Astrocyte of the hippocampus (primary cell): Measurements from ENCODE around the gene UNC13A.

Source experiments
- DNase-seq: peaks from one replicate; pipeline ENCODE4 v3.0.0; 2011; ENCODE audit warnings: low read depth, low spot score

Gene UNC13A

DNA sequence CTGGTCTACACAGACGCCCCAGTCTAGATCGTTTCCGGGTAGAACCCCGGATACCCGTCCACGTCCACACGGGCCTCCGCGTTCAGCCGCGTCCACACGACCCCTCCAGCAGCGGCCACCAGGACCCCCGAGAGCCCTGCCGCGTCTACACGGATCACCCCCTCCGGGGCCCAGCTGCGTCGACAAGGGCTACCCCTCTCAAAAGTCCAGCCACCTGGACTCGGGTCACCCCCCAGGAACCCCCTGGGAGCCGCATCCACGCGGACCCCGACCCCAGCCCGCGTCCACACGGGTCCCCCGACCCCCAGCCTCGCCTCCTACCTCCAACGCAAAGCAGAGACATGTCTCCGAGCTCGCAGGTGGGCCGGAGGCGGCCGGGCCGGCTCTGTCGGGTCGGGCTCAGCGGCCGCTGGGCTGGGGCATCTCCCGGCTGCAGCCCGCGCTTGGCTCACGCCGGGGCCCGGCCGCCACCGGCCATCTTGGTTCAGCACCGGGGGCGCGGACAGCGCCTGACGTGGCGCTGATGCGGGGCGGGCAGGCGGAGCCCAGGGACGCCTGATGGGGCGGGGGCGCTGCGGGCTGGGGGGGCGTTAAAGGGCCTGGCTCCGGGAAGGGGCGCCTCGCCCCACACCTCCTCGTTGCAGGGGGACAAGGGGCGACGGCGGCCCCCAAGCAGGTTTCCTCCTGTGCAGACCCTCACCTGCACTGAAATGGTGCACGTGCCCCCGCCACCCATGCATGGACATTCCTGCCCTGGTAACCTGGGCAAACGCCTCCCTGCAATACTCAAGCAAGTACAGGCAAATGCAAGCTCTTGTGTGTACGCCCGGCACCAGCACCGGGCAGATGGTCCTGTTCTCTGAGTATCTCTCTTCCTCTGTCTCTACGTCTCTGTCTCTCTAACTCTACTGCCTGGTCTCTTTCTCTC, at the start of gene UNC13A:
TSS of gene UNC13A (minus strand) at position 498 of the 928 bp plus-strand sequence. CDS start at position 343, 155 bp downstream.
- DNase-seq, result peak; percentile 77

DNA sequence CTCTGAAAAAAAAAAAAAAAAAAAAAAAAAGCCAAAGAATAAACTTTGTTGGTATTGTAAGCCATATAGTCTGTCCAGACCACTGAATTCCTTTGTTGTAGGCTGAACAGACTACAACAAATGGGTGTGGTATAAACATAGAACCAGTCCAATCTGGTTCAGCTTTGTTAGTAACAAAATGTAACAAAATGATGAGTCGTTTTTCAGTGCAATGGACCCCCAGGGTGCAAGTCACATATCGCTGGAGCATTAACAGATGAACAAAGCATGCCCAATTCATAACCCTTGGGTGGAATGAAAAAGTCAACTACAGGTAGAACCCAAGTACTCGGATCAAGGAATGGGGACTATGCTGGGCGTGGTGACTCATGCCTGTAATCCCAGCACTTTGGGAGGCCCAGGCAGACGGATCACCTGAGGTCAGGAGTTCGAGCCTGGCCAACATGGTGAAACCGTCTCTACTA, 49.6 kb upstream of the UNC13A start:
- DNase-seq, result peak; percentile 21

DNA sequence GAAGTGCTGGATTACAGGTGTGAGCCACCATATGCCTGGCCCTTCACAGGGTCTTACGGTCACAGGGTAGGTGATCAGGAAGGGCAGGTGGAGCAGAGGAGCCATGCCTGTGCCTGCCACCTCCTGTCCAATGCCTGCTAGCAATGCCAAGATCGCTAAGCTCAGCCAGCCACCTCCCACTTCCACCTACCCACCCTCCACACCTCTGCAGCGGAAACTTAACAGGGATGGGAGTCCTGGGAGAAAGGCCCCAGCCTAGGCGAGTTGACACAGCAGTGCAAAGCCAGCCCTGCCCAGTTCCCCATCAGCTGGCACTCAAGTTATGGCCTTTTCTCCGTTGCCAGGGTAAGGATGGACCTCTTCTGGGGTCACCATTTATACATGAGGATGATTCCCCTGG, 47.3 kb upstream of the UNC13A start:
- DNase-seq, result no peak

DNA sequence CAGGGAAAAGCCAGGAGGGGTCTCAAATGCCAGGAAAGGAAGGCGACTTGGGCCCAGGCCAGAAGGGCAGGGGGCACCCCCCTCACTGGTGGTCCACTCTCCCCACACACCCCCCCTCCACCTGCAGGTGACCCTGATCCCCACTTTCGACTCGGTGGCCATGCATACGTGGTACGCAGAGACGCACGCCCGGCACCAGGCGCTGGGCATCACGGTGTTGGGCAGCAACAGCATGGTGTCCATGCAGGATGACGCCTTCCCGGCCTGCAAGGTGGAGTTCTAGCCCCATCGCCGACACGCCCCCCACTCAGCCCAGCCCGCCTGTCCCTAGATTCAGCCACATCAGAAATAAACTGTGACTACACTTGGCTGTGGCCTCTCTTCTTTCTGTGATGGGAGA, 46.0 kb upstream of the UNC13A start:
- DNase-seq, result no peak

DNA sequence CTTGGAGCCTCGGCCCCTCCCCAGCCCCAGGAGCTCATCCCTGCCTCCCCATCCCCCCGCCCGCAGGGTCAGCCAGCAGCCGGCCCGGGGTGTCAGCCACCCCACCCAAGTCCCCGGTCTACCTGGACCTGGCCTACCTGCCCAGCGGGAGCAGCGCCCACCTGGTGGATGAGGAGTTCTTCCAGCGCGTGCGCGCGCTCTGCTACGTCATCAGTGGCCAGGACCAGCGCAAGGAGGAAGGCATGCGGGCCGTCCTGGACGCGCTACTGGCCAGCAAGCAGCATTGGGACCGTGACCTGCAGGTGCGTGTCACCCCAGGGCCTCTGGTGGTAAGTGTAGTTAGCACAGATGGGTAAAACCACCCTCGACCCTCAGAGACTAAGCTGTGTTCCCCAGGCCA, 45.0 kb upstream of the UNC13A start:
- no peak for DNase-seq

DNA sequence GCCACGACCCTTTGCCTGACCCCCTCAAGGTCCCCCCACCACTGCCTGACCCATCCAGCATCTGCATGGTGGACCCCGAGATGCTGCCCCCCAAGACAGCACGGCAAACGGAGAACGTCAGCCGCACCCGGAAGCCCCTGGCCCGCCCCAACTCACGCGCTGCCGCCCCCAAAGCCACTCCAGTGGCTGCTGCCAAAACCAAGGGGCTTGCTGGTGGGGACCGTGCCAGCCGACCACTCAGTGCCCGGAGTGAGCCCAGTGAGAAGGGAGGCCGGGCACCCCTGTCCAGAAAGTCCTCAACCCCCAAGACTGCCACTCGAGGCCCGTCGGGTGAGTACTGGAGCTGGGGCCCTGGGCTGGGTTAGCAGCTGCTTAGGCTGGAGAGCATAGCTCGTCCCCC, 39.7 kb upstream of the UNC13A start:
- DNase-seq, result no peak

DNA sequence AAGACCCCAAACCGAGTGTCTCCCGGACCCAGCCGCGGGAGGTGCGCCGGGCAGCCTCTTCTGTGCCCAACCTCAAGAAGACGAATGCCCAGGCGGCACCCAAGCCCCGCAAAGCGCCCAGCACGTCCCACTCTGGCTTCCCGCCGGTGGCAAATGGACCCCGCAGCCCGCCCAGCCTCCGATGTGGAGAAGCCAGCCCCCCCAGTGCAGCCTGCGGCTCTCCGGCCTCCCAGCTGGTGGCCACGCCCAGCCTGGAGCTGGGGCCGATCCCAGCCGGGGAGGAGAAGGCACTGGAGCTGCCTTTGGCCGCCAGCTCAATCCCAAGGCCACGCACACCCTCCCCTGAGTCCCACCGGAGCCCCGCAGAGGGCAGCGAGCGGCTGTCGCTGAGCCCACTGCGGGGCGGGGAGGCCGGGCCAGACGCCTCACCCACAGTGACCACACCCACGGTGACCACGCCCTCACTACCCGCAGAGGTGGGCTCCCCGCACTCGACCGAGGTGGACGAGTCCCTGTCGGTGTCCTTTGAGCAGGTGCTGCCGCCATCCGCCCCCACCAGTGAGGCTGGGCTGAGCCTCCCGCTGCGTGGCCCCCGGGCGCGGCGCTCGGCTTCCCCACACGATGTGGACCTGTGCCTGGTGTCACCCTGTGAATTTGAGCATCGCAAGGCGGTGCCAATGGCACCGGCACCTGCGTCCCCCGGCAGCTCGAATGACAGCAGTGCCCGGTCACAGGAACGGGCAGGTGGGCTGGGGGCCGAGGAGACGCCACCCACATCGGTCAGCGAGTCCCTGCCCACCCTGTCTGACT, 39.0 kb upstream of the UNC13A start:
- DNase-seq, result no peak

DNA sequence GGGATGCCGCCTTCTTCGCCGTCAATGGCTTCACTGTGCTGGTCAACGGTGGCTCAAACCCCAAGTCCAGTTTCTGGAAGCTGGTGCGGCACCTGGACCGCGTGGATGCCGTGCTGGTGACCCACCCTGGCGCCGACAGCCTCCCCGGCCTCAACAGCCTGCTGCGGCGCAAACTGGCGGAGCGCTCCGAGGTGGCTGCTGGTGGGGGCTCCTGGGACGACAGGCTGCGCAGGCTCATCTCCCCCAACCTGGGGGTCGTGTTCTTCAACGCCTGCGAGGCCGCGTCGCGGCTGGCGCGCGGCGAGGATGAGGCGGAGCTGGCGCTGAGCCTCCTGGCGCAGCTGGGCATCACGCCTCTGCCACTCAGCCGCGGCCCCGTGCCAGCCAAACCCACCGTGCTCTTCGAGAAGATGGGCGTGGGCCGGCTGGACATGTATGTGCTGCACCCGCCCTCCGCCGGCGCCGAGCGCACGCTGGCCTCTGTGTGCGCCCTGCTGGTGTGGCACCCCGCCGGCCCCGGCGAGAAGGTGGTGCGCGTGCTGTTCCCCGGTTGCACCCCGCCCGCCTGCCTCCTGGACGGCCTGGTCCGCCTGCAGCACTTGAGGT, 38.1 kb upstream of the UNC13A start:
- DNase-seq, result no peak

DNA sequence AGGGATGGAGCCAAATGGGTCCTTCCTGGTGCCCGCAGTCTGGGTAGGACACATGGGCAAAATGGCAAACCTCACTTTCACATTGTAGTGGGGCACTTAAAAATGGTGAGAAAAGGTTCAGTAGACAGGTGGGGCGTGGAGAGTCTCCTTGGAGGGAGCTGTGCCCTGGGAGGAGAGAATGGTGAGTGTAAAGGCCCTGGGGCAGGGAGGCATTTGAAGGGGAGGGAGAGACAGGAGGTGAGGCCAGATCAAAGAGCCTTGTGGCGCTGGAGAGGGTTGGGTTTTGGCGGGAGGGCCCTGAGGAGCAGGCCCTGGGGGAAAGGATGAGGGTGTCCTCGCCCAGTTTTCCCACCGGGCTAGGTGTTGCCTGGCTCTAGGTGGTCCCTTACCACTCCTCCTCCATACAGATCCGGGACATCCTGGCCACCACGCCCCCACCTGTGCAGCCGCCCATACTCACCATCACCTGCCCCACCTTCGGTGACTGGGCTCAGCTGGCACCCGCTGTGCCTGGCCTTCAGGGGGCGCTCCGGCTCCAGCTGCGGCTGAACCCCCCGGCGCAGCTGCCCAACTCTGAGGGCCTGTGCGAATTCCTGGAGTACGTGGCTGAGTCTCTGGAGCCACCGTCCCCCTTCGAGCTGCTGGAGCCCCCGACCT, 37.4 kb upstream of the UNC13A start:
- DNase-seq, result no peak

DNA sequence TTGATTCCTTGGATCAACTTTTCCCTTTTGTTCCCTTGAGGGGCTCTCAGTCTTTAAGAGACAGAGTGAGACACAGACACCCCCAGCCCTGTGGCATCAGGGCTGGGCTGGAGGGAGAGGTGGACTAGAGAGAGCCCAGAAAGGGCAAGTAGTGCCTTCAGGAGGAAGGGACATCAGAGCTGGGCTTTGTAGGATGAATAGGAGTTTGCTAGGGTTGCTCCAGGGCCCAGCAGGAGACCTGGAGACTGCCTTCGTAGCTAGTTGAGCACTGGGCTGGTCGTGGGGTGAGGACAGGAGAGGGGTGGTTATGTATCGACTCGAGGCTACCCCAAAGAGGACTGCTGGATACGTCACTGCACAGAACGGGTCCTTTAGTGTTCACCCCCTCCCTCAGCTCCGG, 36.5 kb upstream of the UNC13A start:
- no peak for DNase-seq

DNA sequence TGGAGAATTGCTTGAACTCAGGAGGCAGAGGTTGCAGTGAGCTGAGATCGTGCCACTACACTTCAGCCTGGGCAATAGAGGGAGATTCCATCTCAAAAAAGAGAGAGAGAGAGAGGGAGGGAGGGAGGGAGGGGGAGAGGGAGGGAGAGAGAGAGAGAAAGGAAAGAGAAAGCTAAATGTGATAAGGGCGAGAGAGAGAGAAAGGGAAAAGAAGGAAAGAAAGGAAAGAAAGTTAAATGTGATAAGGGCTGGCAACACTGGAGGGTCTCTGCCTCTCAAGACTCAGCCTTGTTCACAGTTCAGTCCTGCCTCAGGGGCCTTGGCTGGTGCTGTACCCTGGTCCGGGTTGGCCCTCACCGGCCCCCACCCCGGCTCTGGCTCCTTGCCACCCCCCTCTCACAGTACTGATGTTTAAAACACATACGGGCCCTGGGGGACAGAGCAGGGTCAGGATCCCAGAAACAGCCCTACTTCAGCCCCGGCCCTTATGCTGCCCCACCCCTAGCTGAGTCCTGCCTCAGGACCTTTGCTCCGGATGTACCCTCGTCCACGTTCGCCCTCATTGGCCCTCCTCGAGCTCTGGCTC, 34.6 kb upstream of the UNC13A start:
- DNase-seq, result no peak

DNA sequence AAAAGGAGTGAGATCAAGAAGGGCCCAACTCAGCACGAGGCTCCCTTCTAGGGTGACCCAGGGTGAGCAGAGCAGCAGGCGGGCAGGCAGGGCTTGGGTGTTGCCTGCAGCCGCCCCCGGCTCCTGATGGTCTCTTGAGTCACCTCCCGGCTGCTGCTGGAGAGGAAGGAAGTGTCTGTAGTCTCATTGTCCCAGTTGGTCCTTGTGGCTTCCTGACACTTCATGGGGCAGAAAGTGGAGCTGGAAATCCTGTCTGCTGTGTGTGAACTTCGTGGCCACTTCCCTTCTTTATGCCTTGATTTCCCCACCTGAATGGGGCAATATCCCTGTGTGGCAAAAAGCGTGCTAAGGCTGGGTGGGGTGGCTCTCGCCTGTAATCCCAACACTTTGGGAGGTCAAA, 33.7 kb upstream of the UNC13A start:
- DNase-seq, result no peak

DNA sequence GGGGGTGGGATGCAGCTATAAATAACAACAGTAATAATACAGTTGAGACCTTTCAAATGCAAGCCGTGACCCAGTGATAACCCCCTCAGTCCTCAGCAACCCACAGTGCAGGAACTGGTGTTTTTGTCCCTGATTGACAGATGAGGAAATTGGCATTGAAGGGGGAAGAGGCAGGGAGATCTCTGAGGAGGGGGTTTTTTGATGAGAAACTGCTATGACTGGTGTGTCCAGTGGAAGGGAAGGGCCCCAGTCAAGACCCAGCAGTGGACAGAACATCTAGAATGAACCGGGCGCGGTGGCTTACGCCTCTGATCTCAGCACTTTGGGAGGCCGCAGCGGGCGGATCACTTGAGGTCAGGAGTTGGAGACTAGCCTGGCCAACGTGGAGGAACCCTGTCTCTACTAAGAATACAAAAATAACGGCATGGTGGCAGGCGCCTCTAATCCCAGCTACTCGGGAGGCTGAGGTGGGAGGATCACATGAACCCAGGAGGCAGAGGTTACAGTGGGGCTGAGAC, 33.0 kb upstream of the UNC13A start:
- no peak for DNase-seq

DNA sequence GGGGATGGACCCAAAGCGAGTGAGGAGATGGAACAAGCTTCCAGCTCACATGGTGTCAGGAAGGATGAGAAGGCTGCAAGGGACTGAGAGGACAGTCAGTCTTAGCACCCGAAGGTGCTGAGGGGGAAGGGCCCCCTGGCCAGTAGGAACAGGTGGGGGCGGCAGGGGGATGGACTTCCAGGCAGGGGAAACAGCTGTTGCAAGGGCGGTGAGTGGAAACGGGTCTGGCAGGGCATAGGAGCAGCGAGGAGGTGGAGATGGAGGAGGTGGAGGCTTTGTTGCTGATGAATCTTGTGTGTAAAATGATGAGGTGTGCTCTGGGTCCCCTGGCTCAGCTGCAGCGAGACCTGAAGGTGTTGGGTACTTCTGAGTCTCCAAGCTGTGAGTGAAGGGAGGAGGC, 32.3 kb upstream of the UNC13A start:
- DNase-seq, result no peak

DNA sequence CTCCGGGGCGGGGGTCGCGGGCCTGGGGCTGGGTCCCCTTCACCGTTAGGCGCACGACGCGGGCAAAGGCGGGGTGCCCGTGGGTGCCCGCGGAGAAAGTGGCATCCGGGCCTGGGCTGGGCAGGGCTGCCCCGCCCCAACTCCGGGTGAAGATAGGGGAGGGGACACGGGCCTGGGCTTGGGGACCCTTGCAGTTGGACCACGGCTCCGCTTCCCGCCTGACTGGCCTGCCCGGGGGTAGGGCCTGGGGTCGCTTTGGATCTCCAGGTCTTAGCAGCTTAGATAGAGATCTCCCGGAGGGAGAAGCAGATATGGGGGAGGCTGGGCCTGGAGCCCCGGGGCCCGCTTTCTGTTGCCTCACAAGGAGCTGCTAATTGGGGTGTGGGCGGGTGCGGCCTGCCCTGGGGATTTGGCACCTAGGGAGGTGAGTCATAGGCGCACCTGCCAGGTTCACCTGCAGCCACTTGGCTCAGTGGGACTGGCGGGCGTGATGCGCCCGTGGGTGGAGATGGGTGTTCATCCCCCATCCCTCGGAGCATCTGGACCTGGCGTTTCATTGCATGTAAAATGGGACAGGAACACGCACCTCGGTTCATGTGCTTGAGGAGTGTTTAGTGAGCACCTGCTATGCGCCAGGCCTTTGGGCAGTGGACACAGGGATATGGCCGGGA, 31.7 kb upstream of the UNC13A start:
- peak; percentile 21 for DNase-seq

DNA sequence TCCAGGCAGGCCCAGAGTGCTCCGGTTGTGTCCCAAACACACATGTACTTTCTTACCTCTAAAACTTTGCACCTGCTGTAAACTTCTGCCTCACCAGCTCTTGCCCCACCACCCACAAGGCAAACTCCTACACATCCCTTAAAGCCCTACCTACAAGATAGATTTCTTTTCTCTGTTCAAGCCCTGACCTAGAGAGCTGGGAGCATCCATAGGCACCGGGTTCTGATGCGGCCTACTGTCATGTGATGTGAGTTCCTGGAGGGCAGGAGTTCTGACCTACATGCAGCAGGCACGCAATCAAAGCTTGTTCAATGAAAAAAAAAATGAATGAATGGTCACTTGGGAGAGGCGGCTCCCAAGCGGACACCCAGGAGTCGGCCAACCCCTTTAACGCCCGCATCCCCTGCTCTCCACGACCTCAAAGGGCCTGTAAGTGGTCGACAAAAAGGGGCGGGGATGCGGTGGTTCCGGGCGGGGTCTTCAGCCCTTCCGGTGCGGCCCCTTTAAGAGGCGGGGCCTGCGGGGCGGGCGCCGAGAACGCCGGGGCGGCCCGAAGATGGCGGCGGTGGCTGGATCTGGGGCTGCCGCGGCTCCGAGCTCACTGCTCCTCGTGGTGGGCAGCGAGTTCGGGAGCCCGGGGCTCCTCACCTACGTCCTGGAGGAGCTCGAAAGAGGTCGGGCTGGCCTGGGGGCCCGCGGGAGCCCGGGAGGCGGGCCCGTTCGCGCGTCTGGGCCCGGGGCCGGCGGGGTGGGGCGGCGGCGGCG, 31.0 kb upstream of the UNC13A start, which contains the start of gene MAP1S:
TSS of gene MAP1S (plus strand) at position 534 of the 765 bp plus-strand sequence. CDS start at position 557, 23 bp downstream.
- DNase-seq, result peak; percentile 77

DNA sequence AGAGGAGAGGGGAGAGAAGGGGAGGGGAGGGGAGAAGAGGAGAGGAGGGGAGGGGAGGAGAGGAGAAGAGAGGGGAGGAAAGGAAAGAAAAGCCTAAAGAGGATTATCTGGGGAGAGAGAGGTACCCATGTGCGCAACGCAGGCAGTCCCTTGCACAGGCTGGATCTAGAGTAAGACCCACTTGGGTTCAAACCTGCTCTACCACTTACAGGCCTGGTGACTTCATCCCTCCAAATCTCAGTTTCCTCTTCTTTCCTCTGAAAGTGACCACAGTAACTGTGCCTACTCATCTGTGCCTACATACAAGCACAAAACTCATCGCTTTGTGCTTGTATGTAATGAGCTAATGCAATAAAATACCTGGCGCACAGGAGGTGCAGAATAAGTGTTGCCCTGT, 30.4 kb upstream of the UNC13A start:
- DNase-seq, result no peak

DNA sequence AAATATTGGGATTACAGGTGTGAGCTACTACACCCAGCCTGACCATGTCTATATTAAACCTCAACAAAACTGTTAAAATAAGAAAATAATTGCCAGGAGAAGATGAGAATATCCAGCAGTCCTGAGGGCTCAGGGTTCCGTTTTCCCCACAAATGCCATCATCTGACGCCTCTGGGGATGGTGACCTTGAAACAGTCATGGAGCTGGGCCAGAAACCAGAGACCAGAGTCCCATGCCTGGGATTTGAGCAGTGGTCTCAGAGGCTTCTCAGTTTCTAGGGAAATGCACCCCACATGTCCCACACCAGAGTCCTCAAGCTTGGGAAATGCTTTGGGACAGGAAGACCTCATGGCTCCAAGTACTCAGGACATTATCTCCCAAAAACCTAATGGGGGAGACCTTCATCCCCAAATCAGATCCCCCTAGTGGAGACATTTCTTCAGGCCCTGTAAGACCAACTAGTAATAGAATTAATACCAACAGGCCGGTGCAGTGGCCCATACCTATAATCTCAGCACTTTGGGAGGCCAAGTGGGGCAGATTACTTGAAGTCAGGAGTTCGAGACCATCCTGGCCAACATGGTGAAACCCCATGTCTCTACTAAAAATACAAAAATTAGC, 28.3 kb upstream of the UNC13A start:
- no peak for DNase-seq

DNA sequence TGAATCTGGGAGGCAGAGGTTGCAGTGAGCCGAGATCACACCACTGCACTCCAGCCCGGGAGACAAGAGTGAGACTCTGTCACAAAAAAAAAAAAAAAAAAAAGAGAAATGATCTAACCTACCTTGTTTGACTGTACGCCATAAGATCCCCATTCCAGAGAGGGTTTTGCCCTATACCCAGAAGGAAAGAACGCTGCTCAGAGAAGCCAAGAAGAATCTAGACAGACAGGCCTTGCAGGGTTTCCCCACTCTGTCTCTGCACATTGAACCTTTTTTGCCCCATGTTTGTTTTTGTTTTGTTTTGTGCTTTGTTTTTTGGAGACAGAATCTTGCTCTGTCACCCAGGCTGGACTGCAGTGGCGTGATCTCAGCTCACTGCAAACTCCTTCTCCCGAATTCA, 23.7 kb upstream of the UNC13A start:
- DNase-seq, result no peak
